DMS153 treated with DMSO at 0.1 percent for 48 hours (cell line): ENCODE measurements around the gene CHEK2.
"Not testable (repeated sequence)": the region's sequence is repeated elsewhere in the genome, so short reads cannot be mapped to it uniquely, and the experiment has no call there.

Experiments used
- DNase-seq: peaks from one replicate; lab custom pipeline; 2025; ENCODE audit not compliant: unreplicated experiment; lab: John Stamatoyannopoulos, UW

The CHEK2 gene

GRCh38 chr22:28742562-28742962 lies 942 bp upstream of the CHEK2 start:
- DNase-seq = no peak

GRCh38 chr22:28741200-28741784 lies 328 bp downstream of the CHEK2 start:
- DNase-seq = no peak

DNA sequence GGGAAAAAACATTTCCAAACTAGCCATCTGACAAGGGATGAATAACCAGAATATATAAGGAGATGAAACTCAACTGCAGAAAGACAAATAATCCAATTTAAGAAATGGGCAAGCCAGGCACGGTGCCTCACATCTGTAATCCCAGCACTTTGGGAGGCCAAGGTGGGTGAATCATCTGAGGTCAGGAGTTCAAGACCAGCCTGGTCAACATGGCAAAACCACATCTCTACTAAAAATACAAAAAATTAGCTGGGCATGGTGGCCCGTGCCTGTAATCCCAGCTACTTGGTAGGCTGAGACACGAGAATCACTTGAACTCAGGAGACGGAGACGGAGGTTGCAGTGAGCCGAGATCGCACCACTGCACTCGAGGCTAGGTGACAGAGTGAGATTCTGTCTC lies 2.7 kb downstream of the CHEK2 start:
- not testable (repeated sequence) for DNase-seq

GRCh38 chr22:28737701-28738100 lies 3.9 kb downstream of the CHEK2 start:
- DNase-seq = no peak

DNA sequence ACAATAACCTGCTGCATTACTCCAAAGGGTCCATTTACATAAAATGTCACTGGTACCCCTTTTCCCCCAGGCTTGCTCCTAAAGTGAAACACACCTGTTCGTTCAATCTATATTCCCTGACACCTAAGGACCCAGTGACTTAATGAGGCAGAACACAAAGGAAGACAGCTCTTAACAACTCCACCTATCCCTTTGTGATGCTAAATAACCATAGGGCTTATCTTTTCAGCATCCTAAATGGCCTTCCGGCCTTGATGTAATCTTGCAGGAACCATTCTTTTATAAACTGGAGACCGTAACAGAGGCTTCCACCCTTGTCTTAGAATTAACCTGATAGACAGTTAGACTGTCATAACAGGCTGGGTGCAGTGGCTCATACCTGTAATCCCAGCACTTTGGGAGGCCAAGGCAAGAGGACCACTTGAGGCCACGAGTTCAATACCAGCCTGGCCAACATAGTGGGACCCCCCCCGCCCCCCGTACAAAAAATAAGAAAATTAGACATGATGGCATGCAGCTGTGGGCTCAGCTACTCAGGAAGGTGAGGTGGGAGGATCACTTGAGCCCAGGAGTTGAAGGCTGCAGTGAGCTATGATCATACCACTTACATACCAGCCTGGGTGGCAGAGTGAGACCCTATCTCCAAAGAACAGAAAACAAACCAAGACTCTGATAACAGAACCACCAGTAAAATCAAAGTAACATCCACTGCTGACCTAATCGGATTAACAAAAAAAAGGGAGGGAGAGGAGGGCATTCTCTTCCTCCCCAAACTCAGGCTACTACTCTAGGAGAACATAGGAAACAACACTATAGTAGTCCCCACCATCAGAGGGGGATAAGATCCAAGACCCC lies 5.1 kb downstream of the CHEK2 start:
- no peak for DNase-seq

DNA sequence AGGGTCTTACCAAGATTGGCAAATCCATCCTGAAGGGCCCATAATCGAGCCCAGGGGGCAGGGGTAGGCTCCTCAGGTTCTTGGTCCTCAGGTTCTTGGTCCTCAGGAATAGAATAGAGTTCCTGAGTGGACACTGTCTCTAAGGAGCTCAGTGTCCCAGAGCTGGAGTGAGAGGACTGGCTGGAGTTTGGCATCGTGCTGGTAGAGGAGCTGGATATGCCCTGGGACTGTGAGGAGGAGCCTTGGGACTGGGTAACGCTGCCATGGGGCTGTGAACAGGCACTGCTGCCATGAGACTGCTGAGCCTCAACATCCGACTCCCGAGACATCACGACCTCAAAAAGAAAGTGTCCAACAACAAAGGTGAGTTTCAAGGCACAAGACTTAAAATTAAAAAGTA lies 7.2 kb downstream of the CHEK2 start:
- DNase-seq = no peak

DNA sequence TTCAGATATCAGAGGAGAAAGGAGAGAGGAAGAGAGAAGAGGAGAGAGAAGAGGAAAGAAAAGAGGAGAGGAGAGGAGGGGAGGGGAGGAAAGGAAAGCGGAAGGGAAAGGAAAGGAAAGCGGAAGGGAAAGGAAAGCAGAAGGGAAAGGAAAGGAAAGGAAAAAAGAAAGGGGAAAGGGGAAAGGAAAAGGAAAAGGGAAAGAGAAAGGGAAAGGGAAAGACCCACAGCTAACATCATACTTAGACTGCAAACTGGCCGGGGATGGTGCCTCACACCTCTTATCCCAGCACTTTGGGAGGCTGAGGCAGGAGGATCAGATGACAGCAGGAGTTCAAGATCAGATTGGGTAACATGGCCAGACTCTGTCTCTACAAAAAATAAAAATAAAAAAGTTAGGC lies 11.4 kb downstream of the CHEK2 start:
- DNase-seq = no peak

- no peak for DNase-seq
Measured at GRCh38 chr22:28728621-28729313, 12.9 kb downstream of the CHEK2 start.

- no peak for DNase-seq
Measured at GRCh38 chr22:28728002-28728401, 13.6 kb downstream of the CHEK2 start.

DNA sequence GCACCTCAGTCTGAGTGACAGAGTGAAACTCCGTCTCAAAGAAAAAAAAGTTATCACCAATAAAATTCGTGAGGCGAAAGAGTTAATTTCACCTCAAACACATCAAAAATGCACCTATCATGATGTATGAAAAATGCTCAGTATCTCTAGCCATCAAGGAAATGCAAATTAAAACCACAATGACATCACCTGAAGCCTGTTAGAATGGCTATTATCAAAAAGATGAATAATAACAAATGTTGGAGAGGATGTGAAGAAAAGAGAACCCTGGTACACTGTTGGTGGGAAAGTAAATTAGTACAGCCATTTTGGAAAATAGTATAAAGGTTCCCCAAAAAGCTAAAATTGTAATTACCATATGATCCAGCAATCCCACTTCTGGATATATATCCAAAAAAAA lies 23.6 kb downstream of the CHEK2 start:
- DNase-seq = no peak

- DNase-seq = no peak
Measured at GRCh38 chr22:28716686-28717085, 24.9 kb downstream of the CHEK2 start.

DNA sequence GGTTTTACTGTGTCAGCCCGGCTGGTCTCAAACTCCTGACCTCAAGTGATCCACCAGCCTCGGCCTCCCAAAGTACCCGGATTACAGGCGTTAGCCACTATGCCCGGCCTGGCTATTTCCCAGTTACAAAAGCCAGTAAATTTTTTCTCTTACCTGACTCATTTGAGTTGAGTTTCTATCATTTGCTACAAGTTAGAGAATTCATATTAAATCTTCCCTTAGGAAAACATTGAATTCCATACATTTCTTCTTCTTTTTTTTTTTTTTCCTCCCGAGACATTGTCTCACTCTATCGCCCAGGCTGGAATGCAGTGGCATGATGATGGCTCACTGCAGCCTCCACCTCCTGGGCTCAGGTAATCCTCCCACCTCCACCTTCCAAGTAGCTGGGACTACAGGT lies 26.0 kb downstream of the CHEK2 start:
- DNase-seq = no peak

GRCh38 chr22:28714043-28714628 lies 27.5 kb downstream of the CHEK2 start:
- DNase-seq = no peak

- DNase-seq = no peak
Measured at GRCh38 chr22:28711820-28712777, 29.5 kb downstream of the CHEK2 start.

- no peak for DNase-seq
Measured at GRCh38 chr22:28711341-28711740, 30.3 kb downstream of the CHEK2 start.

GRCh38 chr22:28710576-28711191 lies 30.9 kb downstream of the CHEK2 start:
- no peak for DNase-seq

DNA sequence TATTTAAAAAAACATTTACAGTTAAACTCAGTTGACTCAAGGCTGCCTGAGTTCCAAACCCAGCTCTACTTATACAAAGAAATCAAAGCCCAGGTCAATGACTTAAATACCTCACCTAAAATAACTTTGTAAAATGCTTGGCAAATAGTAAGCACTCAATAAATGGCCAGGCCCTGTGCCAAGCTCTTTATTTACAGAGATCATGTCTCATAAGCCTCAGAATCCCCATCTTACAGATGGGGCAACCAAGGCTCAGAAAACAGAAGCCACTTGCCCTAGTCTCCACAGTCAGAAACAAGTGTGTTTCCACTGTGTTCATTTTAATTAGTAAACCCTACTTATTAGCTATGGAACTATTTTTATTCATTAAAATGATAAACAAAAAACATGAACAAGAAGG lies 31.5 kb downstream of the CHEK2 start:
- DNase-seq = no peak

- no peak for DNase-seq
Measured at GRCh38 chr22:28706845-28707244, 34.8 kb downstream of the CHEK2 start.

DNA sequence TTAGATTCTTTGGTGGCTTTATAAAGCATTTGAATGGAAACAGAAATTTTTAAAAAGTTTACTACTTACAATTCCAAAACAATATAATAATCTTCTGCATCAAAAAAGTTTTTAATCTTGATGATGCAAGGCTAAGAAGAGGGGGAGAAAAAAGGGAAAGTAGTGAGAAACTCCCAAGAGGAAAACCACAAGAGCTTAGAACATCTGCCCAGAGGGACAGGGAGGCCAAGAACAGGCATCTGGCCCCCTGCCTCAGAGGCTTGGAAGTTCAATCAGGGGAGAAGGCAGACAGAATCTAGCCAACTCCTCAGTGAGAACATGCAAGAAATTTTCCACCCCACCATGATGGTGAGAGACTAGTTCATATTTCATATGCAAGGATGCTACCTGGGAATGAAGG lies 38.2 kb downstream of the CHEK2 start:
- DNase-seq = no peak

DNA sequence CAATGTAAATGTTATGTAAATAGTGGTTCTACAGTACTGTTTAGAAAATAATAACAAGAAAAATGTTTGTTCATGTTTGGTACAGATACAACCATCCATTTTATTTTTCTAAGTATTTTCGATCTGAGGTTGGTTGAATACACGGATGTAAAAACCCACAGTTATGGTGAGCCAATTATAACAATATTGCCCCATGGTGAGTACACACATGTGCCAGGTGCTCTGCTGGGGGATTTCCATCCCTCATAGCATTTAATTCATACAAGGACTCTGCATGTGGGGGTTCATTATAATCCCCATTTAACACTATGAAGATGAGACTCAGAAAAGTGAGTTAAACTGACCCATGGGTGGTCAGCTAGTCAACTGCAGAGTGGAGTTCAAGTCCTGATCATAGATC lies 38.7 kb downstream of the CHEK2 start:
- no peak for DNase-seq
